HepG2 (cell line): ENCODE results near the gene FAM177B. TPM values are rescaled to one million over a fixed set of nuclear protein-coding genes. Genes with fewer than 3 reads are reported as not detected.

Experiments used
- HHEX ChIP-seq: IDR thresholded peaks from 2 replicates; pipeline ENCODE4 v1.6.1; 2016; ENCODE audit warnings: control low read depth
- PRDM10 ChIP-seq: sonication (generic); formaldehyde crosslinking; IDR thresholded peaks from 2 replicates; pipeline ENCODE4 v1.4.0; 2020; ENCODE audit warnings: low read depth, missing genetic modification reagents
- SAP130 ChIP-seq: IDR thresholded peaks from 2 replicates; pipeline ENCODE4 v1.6.1; 2016; ENCODE audit warnings: low read depth
- ZFY ChIP-seq: sonication (generic); formaldehyde crosslinking; IDR thresholded peaks from 2 replicates; pipeline ENCODE4 v1.4.0; 2020; ENCODE audit warnings: missing genetic modification reagents
- ZNF446 ChIP-seq: sonication (generic); formaldehyde crosslinking; IDR thresholded peaks from 2 replicates; pipeline ENCODE4 v1.5.0; 2020; ENCODE audit warnings: mild to moderate bottlenecking, missing genetic modification reagents
- ZNF562 ChIP-seq: sonication (generic); formaldehyde crosslinking; IDR thresholded peaks from 2 replicates; pipeline ENCODE4 v1.8.0; 2022; ENCODE audit warnings: missing genetic modification reagents, borderline replicate concordance
- polyA plus RNA-seq, 8 experiments: library from polyadenylated mRNA; depleted of rRNA in 3 of 8; stranded (reverse) in 7 of 8; unstranded in 1 of 8; fragments of >200 nt; fragmentation: Illumina TruSeq in 4 of 8; extraction: Trizol in 4 of 8; gene quantifications; 2 replicates each; pipeline versions ENCODE4 v1.2.1 to v1.2.3, GENCODE V29; 2011 to 2016; ENCODE audit warnings: low read depth in 4 of 8, missing spikeins in 1 of 8, mixed read lengths in 1 of 8; ENCODE audit not compliant: insufficient read depth in 1 of 8
- total RNA-seq, 5 experiments: library from RNA; depleted of rRNA; stranded (reverse); fragments of >200 nt; fragmentation: Illumina TruSeq; extraction: Trizol; gene quantifications; 2 replicates each; pipeline ENCODE4 v1.2.3, GENCODE V29; 2016; ENCODE audit warnings: low read depth in 1 of 5
- TF ChIP-seq, protein P1 (sequence below): sonication (generic); formaldehyde crosslinking; IDR thresholded peaks from 2 replicates; pipeline ENCODE4 v1.5.1; 2020; ENCODE audit warnings: mild to moderate bottlenecking, missing genetic modification reagents
- TF ChIP-seq, protein P2 (sequence below): sonication (generic); formaldehyde crosslinking; IDR thresholded peaks from 2 replicates; pipeline ENCODE4 v1.5.1; 2020; ENCODE audit warnings: mild to moderate bottlenecking, moderate library complexity, missing genetic modification reagents

The FAM177B gene
- total and polyA plus RNA-seq, 2 of the 13 experiments (the other 11 are each of a cell fraction or from before 2014, with no cell fraction given): 0.05 TPM; not detected in 1

DNA sequence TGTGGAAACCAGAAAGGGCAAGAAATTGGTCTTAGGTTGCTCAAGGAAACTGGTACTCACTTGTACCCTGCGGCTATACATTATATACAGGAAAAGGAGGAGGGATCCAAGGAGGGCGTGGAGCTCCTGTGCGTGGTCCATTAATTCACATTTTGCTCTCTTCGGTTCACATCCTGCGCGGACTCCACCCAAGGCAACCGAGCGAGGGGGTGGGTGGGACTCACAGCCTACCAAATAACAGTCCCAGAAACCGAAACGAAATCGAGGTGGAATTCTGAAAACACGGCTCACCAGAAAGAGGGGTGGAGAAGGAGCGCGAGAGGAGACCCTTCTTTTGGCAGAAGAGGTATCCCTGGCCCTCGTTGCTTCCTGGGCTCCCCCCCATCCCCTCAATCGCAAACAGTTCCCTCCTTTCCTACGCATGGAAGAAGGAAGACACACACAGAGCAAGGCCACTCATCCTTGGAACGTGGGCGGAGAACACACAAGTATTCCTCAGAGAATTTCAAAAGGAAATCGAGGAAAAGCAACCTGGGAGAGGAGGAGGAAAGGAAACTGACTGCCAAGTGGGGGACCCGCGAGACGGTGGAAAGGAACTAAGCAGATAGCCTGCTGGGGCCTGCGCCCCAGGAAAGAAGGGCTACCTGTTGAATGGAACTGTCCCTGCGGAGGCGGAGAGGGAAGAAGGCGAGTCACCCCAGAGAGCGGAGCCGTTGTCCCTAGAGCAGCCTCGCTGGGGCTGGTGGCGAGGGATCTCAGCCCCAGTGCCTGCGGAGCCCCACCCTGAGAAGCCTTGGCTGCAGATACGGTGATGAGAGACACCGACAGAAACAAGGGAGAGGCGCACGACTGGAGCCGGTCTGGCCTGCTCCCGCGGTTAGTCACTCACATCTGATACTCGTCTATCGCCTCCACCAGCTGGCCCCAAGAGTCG, 25.4 kb upstream of the FAM177B start (continued):
- TF ChIP-seq, protein P1, sequence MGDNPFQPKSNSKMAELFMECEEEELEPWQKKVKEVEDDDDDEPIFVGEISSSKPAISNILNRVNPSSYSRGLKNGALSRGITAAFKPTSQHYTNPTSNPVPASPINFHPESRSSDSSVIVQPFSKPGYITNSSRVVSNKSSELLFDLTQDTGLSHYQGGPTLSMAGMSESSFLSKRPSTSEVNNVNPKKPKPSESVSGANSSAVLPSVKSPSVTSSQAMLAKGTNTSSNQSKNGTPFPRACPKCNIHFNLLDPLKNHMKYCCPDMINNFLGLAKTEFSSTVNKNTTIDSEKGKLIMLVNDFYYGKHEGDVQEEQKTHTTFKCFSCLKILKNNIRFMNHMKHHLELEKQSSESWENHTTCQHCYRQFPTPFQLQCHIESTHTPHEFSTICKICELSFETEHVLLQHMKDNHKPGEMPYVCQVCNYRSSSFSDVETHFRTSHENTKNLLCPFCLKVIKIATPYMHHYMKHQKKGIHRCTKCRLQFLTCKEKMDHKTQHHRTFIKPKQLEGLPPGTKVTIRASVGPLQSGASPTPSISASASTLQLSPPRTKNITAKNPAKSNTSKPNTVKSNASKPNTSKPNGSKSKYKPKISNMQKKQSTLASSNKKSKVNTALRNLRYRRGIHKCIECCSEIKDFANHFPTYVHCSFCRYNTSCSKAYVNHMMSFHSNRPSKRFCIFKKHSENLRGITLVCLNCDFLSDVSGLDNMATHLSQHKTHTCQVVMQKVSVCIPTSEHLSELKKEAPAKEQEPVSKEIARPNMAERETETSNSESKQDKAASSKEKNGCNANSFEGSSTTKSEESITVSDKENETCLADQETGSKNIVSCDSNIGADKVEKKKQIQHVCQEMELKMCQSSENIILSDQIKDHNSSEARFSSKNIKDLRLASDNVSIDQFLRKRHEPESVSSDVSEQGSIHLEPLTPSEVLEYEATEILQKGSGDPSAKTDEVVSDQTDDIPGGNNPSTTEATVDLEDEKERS: 0 out of 2 replicates have a peak, but pooled peaks have one; percentile 25
- TF ChIP-seq HHEX (CRISPR knock-in tag) (0 out of 2 replicates have a peak, but pooled peaks have one; percentile 31), ZNF446 (CRISPR knock-in tag) (peak; percentile 52; the same call in 1 of the 2 replicates), PRDM10 (CRISPR knock-in tag) (0 out of 2 replicates have a peak, but pooled peaks have one; percentile 37), ZFY (peak; percentile 45), ZNF562 (CRISPR knock-in tag) (no peak), SAP130 (CRISPR knock-in tag) (peak; percentile 49; the same call in 1 of the 2 replicates)
- TF ChIP-seq, protein P2, sequence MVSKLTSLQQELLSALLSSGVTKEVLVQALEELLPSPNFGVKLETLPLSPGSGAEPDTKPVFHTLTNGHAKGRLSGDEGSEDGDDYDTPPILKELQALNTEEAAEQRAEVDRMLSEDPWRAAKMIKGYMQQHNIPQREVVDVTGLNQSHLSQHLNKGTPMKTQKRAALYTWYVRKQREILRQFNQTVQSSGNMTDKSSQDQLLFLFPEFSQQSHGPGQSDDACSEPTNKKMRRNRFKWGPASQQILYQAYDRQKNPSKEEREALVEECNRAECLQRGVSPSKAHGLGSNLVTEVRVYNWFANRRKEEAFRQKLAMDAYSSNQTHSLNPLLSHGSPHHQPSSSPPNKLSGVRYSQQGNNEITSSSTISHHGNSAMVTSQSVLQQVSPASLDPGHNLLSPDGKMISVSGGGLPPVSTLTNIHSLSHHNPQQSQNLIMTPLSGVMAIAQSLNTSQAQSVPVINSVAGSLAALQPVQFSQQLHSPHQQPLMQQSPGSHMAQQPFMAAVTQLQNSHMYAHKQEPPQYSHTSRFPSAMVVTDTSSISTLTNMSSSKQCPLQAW (CRISPR knock-in tag): peak; percentile 53; the same call in 1 of the 2 replicates
